Right ventricle myocardium superior (tissue), 1 donor: ENCODE results near the gene SPC25. TPM values are rescaled to one million over a fixed set of nuclear protein-coding genes. Genes with fewer than 3 reads are reported as not detected.
"Not testable (repeated sequence)": the region's sequence is repeated elsewhere in the genome, so short reads cannot be mapped to it uniquely, and the experiment has no call there.

Source experiments
- ATAC-seq: fragments of 200-7000 bp; cut with Tn5 transposase; one replicate; pipeline ENCODE4 v1.9.1; 2020; ENCODE audit warnings: mild to moderate bottlenecking; ENCODE audit not compliant: poor library complexity
- DNase-seq: peaks from one replicate; pipeline ENCODE4 v3.0.0-alpha.2; 2020
- intact Hi-C: fragments of 100-400 bp; cut with DNase I; formaldehyde crosslinking; loops from one replicate; pipeline ENCODE4 v1.11.2; 2022
- total RNA-seq: library from RNA; stranded (reverse); fragmentation: NEBNext Ultra II Directional; extraction: Animal tissue kit (Norgen Biotek cat#: 25700); gene quantifications from one replicate; pipeline ENCODE4 v1.2.1, GENCODE V29; 2021
- donor health status: DM: no; HTN: yes; CAD: no; lungs with severe emphysema.

SPC25 gene
- total RNA-seq, 1 donor from 2014 or later: 0.38 TPM

DNA sequence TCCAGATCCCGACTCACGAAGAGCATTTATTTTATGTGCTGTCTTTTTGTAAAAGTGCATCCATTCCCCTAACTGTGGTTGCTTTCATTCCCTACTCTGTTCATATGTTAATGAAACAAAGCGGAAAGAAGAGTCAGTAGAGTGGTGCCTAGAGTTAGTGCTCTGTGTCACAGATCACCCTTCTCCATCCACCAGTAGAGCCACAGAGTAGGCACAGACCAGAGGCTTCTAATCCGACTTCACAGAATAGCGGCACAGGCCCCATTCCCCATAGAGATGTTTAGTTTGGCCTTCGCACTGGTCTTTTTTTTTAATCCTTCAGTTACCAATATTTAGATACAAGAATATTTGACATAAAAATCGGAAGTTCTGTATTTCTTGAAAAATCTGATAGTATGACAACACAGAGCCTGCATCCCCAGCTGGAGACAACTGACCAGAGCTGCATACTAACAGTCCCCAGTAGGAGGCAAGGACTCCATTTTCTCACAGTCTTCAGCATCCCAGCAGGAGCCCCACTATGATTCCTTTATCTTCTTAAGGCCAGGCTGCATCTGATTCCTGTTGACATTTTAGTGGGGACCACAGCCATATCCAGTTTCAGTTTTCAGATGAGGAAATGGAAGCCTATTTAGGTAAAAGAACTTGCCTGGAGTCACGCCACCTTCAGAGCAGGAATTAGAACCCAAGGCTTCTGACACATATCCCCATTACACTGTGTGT, 17.9 kb upstream of the SPC25 start:
- DNase-seq: no peak
- intact Hi-C loops: no loop called here
- no peak for ATAC-seq

DNA sequence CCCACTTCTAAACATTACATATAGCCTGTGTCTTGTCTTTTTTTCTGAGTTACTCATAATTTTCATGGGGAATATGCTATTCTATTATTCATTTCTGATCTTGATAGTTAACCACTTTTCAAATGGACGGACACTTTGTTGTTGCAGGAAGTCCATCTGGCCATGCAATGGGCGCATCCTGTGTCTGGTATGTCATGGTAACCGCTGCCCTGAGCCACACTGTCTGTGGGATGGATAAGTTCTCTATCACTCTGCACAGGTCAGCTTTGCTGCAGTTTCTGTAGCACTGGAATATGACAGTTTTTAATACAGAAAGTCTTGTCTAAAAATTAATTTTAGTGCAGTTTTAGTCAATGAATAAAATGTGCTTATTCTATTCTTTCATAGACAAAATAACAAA, 14.1 kb upstream of the SPC25 start:
- DNase-seq (no peak), ATAC-seq (no peak)
- intact Hi-C loops: no loop called here

DNA sequence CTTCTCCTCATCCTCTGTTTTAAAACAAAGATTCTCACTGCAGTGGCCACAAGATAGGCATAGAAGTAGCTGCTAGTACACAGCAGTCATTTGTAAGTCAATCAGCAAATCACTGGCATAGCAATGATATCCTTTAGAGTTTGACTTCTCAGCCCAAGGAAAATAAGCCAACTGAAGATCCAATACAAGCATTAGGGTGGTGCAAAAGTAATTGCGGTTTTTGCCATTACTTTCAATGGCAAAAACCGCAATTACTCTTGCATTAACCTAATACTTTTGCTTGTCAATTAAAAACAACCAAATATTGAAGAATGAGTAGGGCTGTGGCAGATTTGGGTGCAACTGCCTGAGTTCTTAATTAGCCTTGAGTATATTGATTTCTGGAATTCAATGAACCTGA, 13.7 kb upstream of the SPC25 start:
- intact Hi-C loops: no loop called here
- DNase-seq (no peak), ATAC-seq (no peak)

DNA sequence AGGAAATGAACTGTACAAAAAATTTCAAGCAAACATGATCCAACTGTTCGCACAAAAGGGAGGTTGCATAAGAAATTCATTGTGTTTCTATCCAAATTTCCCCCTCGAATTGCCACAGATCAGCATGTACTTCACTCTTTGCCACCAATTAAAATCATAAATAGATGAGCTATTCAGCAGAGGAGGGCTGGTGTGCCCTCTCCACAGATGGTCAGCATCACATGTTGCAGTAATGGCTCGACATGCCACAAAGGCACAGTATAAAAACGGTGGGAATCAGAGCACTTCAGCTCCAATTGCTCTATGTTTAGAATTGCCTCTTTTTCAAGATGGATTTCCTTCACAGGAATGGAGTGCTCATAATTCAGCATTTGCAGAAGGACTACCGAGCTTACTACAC, 10.8 kb upstream of the SPC25 start, which contains the start of gene G6PC2:
TSS of gene G6PC2 (plus strand) at position 289 of the 400 bp plus-strand sequence. CDS start at position 330, 41 bp downstream.
- no peak for ATAC-seq
- DNase-seq: no peak
- intact Hi-C loops: no loop called here

DNA sequence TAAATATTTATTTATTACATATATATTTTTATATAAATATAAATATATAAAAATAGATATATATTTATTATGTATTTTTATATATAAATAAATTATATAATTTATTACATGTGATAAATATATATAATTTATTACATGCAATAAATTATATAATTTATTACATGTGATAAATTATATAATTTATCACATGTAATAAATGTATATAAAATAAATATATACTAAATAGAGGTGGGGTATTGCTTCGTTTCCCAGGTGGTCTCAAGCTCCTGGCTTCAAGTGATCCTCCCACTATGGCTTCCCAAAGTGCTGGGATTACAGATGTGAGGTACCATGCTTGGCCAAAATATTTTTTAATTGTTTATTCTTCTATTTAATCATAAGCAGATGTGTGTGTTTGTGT, 7.2 kb upstream of the SPC25 start:
- ATAC-seq: no peak
- intact Hi-C loops: no loop called here
- no peak for DNase-seq

GRCh38 chr2:168896783-168897182, 6.6 kb upstream of the SPC25 start:
- intact Hi-C loops: no loop called here
- DNase-seq (no peak), ATAC-seq (no peak)

GRCh38 chr2:168895771-168896170, 5.5 kb upstream of the SPC25 start:
- intact Hi-C loops: no loop called here
- no peak for ATAC-seq
- no peak for DNase-seq

DNA sequence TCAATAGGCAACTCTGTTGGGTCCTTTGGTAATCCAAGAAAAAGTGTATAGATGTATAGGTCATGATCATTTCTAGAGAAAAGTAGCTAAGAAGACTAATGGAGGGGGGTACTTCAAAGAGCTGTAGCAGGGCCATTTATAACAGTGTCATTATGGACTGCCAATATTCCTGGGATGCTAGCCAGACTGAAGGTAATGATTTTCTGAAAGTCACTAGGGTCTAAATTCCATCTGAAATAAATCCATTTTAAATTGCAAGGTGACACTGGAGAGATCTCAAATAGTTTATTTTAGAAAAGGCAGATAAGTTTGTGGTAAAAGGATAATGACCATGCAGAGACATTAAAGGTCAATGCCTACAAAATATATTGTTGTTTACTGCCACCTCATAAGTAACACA, 4.5 kb upstream of the SPC25 start:
- intact Hi-C loops: no loop called here
- DNase-seq (no peak), ATAC-seq (no peak)

- no peak for ATAC-seq
- intact Hi-C loops: no loop called here
- DNase-seq: no peak
These were observed 3.9 kb upstream of the SPC25 start for GRCh38 chr2:168894101-168894500.

DNA sequence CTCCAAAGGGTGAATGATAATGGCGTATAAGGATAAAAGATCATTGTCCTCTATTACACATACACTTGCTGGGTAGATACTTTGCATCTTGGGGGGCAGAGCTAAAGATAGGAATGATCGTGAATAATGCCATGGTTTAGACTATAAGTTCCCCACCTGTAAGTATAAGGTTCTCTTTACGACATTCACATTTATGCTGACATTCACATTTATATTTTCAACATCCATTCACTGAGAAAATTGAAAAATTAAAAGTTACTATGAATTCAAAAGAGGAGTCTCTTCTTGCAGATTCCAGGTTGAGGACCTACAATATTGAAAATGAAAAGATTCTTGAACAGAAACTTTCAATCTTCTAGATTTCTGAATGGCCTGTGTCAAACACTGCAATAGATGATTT, 2.1 kb upstream of the SPC25 start:
- no peak for DNase-seq
- intact Hi-C loops: no loop called here
- no peak for ATAC-seq

- no peak for DNase-seq
- intact Hi-C loops: no loop called here
- no peak for ATAC-seq
These were observed 610 bp downstream of the SPC25 start for GRCh38 chr2:168889635-168890005.

- DNase-seq: no peak
- no peak for ATAC-seq
- intact Hi-C loops: no loop called here
These were observed 5.3 kb downstream of the SPC25 start for GRCh38 chr2:168884975-168885374.

DNA sequence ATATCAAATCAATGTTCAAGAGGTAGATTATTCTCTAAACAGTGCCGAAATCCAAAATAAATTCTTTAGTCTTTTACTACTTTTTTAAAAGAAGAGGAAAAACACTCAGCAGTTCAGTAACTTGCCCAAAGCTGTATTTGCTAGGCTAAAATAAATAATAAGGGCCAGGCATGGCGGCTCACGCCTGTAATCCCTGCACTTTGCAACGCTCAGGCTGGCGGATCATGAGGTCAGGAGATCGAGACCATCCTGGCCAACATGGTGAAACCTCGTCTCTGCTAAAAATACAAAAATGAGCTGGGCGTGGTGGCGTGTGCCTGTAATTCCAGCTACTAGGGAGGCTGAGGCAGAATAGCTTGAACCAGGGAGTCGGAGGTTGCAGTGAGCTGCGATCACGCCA, 8.1 kb downstream of the SPC25 start:
- DNase-seq, ATAC-seq, intact Hi-C loops: not testable (repeated sequence)

DNA sequence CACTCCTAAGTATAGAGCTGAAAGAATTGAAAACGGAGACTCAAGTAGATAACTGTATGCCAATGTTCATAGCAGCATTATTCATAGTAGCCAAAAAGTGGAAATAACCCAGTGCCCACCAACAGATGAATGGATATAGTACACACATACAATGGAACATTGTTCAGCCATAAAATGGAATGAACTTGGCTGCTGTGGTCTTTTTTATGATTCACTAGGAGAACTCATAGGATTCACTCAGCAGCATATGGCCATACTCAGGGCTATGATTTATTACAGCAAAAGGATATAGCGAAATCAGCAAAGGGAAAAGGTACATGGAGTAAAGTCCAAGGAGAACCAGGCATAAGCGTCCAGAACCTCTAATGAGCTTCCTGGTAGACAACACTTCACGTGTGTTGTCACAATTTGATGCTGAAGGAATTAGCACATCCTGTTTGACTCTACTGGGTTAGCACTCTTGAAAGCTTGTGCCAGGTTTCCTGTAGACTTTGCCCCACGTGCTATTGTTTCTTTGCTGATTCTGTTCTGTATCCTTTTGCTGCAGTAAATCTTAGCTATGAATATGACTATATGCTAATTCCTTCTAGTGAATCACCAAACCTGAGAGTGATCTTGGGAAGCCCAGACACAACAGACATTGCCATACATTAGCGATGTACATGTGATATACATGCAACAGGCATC, 15.7 kb downstream of the SPC25 start:
- intact Hi-C loops: no loop called here
- ATAC-seq (no peak), DNase-seq (no peak)

- intact Hi-C loops, DNase-seq, ATAC-seq: not testable (repeated sequence)
These were observed 19.4 kb downstream of the SPC25 start for GRCh38 chr2:168870824-168871223.

DNA sequence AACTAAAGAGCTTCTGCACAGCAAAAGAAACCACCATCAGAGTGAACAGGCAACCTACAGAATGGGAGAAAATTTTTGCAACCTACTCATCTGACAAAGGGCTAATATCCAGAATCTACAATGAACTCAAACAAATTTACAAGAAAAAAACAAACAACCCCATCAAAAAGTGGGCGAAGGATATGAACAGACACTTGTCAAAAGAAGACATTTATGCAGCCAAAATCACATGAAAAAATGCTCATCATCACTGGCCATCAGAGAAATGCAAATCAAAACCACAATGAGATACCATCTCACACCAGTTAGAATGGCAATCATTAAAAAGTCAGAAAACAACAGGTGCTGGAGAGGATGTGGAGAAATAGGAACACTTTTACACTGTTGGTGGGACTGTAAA, 19.9 kb downstream of the SPC25 start:
- ATAC-seq, intact Hi-C loops, DNase-seq: not testable (repeated sequence)

GRCh38 chr2:168867164-168867563, 23.1 kb downstream of the SPC25 start:
- DNase-seq, ATAC-seq, intact Hi-C loops: not testable (repeated sequence)

GRCh38 chr2:168858146-168858545, 32.1 kb downstream of the SPC25 start:
- DNase-seq (no peak), ATAC-seq (no peak)
- intact Hi-C loops: no loop called here

GRCh38 chr2:168855601-168856000, 34.6 kb downstream of the SPC25 start:
- intact Hi-C loops: no loop called here
- DNase-seq (no peak), ATAC-seq (no peak)

GRCh38 chr2:168854651-168855050, 35.6 kb downstream of the SPC25 start:
- no peak for ATAC-seq

More at GRCh38 chr2:168854651-168855050, 35.6 kb downstream of the SPC25 start:
- intact Hi-C loops: no loop called here
- DNase-seq: no peak
